GM12801 (cell line): ENCODE results near the gene ZNF853.

Experiments used
- TF ChIP-seq, protein P1 (sequence below): IDR thresholded peaks from one replicate; pipeline ENCODE4 v1.5.1; 2011; ENCODE audit warnings: control low read depth; ENCODE audit not compliant: insufficient read length; ENCODE audit errors: extremely low read depth

ZNF853 gene

DNA sequence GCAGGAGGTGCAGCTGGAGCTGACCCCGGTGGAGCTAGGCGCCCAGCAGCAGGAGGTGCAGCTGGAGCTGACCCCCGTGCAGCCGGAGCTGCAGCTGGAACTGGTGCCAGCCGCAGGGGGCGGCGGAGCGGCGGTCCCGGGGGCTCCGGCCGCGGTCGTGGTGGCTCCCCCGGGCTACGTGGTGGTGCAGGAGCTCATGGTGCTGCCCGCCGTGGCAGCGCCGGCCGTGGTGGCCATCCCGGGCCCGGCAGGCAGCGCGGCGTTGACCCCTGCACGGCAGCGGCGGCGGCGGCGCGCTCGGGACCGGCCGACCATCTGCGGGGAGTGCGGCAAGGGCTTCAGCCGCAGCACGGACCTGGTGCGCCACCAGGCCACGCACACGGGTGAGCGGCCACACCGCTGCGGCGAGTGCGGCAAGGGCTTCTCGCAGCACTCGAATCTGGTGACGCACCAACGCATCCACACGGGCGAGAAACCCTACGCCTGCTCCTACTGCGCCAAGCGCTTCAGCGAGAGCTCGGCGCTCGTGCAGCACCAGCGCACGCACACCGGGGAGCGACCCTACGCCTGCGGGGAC is 6.8 kb downstream of the ZNF853 start:
- TF ChIP-seq, protein P1, sequence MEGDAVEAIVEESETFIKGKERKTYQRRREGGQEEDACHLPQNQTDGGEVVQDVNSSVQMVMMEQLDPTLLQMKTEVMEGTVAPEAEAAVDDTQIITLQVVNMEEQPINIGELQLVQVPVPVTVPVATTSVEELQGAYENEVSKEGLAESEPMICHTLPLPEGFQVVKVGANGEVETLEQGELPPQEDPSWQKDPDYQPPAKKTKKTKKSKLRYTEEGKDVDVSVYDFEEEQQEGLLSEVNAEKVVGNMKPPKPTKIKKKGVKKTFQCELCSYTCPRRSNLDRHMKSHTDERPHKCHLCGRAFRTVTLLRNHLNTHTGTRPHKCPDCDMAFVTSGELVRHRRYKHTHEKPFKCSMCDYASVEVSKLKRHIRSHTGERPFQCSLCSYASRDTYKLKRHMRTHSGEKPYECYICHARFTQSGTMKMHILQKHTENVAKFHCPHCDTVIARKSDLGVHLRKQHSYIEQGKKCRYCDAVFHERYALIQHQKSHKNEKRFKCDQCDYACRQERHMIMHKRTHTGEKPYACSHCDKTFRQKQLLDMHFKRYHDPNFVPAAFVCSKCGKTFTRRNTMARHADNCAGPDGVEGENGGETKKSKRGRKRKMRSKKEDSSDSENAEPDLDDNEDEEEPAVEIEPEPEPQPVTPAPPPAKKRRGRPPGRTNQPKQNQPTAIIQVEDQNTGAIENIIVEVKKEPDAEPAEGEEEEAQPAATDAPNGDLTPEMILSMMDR = no peak

DNA sequence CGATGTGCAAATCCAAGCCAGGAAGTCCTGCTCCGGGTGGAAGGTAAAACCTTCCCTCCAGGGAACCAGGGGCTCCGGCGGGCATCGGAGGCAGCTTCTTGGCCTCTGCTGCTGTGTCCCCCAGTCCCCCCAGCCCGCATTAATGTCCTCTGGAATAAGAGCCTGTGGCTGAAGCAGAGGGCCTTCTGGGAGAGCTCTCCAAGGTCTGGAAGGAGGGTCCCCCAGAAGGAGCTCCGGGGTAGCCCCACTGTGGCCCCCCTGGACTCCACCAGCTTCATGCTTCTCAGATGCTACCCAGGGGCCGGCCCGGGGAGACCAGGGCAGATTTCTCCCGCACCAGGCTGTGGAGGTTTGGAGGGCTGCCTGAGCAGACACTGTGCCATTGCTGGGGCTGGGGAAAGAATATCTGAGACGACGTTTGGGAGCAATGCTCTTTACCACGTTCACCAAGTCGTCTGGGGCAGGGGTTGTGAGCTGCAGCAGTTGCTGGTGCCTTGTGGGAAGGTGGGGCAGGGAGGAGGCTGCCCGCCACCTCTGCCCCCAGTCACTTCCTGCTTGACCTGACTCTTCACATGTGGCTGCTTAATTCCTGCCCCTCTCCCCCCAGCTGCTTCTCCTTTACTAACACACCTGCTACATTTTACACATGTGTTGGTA is 8.3 kb downstream of the ZNF853 start:
- TF ChIP-seq, protein P1 = no peak

DNA sequence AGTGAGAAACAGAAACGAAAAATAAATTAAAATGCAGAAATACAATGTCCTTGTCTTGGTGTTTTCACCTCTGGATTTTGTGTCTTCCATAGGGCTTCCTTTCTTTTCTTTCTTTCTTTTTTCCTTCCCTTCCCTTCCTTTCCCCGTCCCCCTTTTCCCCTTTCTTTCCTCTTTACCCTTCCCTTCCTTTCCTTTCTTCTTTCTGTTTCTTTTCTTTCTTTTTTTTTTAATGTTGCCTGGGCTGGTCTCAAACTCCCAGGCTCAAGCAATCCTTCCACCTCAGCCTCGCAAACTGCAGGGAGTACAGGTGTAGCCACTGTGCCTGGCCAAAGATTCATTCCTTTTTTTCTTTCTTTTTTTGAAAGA is 8.8 kb downstream of the ZNF853 start:
- TF ChIP-seq, protein P1 = no peak

DNA sequence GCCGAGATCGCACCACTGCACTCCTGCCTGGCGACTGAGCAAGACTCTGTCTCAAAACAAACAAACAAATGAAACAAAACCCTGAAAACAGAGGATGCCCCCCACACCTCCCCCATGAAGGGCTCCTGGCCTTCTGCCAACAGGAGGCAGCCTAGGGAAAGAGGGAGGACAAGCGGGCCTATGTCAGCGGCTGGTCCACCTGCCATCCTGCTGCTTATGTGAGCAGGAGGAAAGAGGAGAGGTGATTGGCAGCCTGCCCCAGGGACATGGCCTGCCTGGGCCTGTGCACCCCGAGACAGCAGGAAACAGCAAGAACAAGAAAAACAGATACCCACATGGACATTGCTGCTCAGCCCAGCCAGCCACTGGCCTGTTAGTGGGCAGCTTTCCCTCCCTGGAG is 12.6 kb downstream of the ZNF853 start:
- TF ChIP-seq, protein P1 = no peak

DNA sequence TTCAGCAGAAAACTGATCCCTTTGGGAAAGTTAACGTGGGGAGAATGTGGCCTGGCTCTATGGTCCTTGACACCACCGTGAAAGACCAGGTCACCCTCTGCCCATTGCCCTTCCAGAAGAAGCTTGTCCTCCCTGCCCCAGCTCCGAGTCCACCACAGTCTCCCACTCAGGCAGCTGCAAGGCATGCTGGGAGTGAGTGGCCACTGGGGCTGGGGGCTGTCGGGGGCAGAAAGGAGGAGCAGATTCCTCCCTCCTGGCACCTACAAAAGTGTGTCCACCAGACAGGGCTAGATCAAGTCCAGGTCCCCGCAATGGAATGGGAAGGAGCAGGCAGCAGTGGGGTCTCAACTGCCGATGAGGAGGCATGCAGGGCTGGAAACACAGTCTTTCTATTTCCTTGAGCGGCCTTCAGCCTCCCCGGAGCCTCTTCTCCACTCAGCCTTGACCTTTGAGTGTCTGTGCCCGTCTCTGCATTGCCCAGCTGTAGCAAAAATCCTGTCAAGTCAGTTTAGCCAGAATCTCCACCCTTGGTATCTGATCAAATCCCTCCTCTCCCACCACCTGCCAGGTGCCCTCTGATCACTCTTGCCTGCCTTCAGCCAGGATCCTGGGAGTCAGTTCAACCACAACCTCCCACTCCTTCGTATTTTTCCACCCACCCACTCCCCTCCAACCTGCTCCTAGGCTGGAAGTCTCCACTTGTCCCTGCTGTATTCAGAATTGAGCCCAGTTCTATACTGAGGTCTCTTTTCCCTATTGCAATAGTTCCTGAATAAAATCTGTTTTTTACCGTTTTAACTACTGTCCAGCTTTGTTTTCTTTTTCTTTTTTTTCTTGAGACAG is 14.8 kb downstream of the ZNF853 start:
- TF ChIP-seq, protein P1 = no peak

DNA sequence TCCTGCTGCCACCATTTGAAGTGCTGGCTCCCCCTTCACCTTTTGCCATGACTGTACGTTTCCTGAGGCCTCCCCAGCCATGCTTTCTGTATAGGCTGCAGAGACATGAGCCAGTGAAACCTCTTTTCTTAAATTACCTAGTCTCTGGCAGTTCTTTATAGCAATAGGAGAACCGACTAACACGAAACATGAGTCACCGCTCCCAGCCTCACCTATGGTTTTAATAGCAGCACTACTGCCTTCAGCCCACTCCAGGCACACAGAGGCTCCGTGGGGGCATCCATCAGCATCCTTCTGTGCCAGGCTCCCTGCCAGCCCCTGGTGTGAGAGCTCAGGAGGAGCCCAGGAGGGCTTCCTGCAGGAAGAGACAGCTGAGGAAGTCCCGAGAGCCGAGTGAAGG is 16.2 kb downstream of the ZNF853 start:
- TF ChIP-seq, protein P1 = no peak

DNA sequence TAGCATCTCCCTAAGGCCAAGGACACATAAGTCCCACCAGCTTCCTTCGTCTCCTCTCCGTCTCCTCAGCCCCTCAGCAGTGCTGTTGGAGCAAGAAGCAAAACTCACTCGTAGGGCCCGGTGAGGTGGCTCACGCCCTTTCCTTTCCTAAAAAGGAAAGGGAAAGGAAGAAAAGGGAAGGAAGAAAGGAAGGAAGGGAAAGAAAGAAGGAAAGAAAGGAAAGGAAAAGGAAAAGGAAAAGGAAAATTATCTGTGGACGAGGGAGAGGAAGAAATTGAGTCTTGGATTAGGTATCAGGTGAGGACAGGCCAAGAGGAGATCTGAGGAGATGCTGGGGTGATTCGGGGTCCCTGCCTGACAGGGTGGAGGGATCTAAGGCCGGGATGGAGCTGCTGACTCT is 18.6 kb downstream of the ZNF853 start:
- TF ChIP-seq, protein P1 = no peak
